Measurements from ENCODE around the gene MRPL55.

GRCh38 chr1:228149406-228150119 lies 40.5 kb upstream of the MRPL55 start, which contains the start of gene GJC2:
- no peak for TF ChIP-seq POLR2A (IDR thresholded peaks at IDR 0.05; ENCODE audit: low read length)
- TF ChIP-seq GATA1 (IDR thresholded peaks at IDR 0.05; ENCODE audit: low read depth, low read length), result no peak
